RKO (cell line): ENCODE data around the gene LRRK1.
"Not testable (repeated sequence)": the region's sequence is repeated elsewhere in the genome, so short reads cannot be mapped to it uniquely, and the experiment has no call there.

Experiments used
- DNase-seq: peaks from one replicate; pipeline ENCODE4 v3.0.0-alpha.2; 2016; ENCODE audit warnings: low spot score

The LRRK1 gene

GRCh38 chr15:101092867-101093202 is 173.7 kb downstream of the LRRK1 start:
- no peak for DNase-seq

- DNase-seq = no peak
Measured at GRCh38 chr15:101093958-101094357, 174.8 kb downstream of the LRRK1 start.

- not testable (repeated sequence) for DNase-seq
Measured at GRCh38 chr15:101095796-101096406, 176.7 kb downstream of the LRRK1 start.

GRCh38 chr15:101097111-101097510 is 178.0 kb downstream of the LRRK1 start:
- DNase-seq = no peak

GRCh38 chr15:101099183-101099582 is 180.0 kb downstream of the LRRK1 start:
- DNase-seq = no peak

- no peak for DNase-seq
Measured at GRCh38 chr15:101100118-101100517, 181.0 kb downstream of the LRRK1 start.

GRCh38 chr15:101100593-101101442 is 181.7 kb downstream of the LRRK1 start:
- DNase-seq = no peak

- DNase-seq = no peak
Measured at GRCh38 chr15:101101676-101102075, 182.5 kb downstream of the LRRK1 start.

GRCh38 chr15:101102746-101103145 is 183.6 kb downstream of the LRRK1 start:
- no peak for DNase-seq

- no peak for DNase-seq
Measured at GRCh38 chr15:101103598-101103997, 184.4 kb downstream of the LRRK1 start.

- DNase-seq = no peak
Measured at GRCh38 chr15:101104141-101104540, 185.0 kb downstream of the LRRK1 start.

- DNase-seq = no peak
Measured at GRCh38 chr15:101105059-101105891, 186.1 kb downstream of the LRRK1 start.

GRCh38 chr15:101107101-101107500 is 187.9 kb downstream of the LRRK1 start:
- no peak for DNase-seq

GRCh38 chr15:101107625-101108460 is 188.7 kb downstream of the LRRK1 start:
- no peak for DNase-seq

GRCh38 chr15:101108461-101108775 is 189.3 kb downstream of the LRRK1 start:
- no peak for DNase-seq

- DNase-seq = no peak
Measured at GRCh38 chr15:101108791-101109190, 189.6 kb downstream of the LRRK1 start.

GRCh38 chr15:101110681-101111569 is 191.8 kb downstream of the LRRK1 start:
- no peak for DNase-seq

GRCh38 chr15:101111570-101112262 is 192.6 kb downstream of the LRRK1 start:
- no peak for DNase-seq

- no peak for DNase-seq
Measured at GRCh38 chr15:101112336-101113113, 193.4 kb downstream of the LRRK1 start.
